Vagina (tissue), 2 donors: ENCODE results near the gene RNF138.

Experiments
- POLR2AphosphoS5 ChIP-seq, 2 donors: sonication (generic); formaldehyde crosslinking; IDR thresholded peaks; one replicate each; pipeline ENCODE4 v1.9.0; 2017; ENCODE audit warnings: antibody characterized with exemption in 2 of 2, mild to moderate bottlenecking in 2 of 2, low read depth in 1 of 2; ENCODE audit not compliant: insufficient read depth in 1 of 2
- TF ChIP-seq, protein P1 (sequence below), 3 experiments: fragments of 450-650 bp in 2 of 3; fragments of 200-600 bp in 1 of 3; sonication (generic) in 1 of 3; IDR thresholded peaks; one replicate each; pipeline ENCODE4 v1.5.1; 2017 to 2019; ENCODE audit warnings: antibody characterized with exemption in 3 of 3, mild to moderate bottlenecking in 2 of 3, moderate library complexity in 2 of 3

DNA sequence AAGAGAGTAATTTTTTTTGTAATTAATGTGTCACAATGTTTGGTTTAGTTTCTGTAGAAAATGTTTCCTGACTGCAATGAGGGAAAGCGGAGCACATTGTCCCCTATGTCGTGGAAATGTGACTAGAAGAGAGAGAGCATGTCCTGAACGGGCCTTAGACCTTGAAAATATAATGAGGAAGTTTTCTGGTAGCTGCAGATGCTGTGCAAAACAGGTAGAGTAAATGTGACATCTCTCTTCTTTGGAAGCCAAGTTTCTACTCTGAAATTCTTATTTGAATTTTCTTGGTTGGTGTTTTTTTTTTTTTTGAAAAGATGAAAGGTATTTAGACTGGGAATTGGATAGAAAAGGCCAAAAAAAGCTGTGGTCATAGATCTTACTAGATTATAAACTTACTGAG, 20.0 kb downstream of the RNF138 start:
- TF ChIP-seq, protein P1, sequence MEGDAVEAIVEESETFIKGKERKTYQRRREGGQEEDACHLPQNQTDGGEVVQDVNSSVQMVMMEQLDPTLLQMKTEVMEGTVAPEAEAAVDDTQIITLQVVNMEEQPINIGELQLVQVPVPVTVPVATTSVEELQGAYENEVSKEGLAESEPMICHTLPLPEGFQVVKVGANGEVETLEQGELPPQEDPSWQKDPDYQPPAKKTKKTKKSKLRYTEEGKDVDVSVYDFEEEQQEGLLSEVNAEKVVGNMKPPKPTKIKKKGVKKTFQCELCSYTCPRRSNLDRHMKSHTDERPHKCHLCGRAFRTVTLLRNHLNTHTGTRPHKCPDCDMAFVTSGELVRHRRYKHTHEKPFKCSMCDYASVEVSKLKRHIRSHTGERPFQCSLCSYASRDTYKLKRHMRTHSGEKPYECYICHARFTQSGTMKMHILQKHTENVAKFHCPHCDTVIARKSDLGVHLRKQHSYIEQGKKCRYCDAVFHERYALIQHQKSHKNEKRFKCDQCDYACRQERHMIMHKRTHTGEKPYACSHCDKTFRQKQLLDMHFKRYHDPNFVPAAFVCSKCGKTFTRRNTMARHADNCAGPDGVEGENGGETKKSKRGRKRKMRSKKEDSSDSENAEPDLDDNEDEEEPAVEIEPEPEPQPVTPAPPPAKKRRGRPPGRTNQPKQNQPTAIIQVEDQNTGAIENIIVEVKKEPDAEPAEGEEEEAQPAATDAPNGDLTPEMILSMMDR (IDR thresholded peaks at IDR 0.05): no peak
- TF ChIP-seq POLR2AphosphoS5 (IDR thresholded peaks at IDR 0.05; ENCODE audit: insufficient read depth in 1 of 2, low read depth in 1 of 2): no peak
